GM19025 (cell line): ENCODE measurements around the gene CCT2.
"Not testable (repeated sequence)": the region's sequence is repeated elsewhere in the genome, so short reads cannot be mapped to it uniquely, and the experiment has no call there.

ENCODE experiments used
- ATAC-seq: cut with Tn5 transposase; IDR thresholded peaks from one replicate; pipeline ENCODE4 v1.9.1; 2021; ENCODE audit warnings: mild to moderate bottlenecking, low read depth, moderate library complexity; ENCODE audit not compliant: unreplicated experiment

CCT2 gene

DNA sequence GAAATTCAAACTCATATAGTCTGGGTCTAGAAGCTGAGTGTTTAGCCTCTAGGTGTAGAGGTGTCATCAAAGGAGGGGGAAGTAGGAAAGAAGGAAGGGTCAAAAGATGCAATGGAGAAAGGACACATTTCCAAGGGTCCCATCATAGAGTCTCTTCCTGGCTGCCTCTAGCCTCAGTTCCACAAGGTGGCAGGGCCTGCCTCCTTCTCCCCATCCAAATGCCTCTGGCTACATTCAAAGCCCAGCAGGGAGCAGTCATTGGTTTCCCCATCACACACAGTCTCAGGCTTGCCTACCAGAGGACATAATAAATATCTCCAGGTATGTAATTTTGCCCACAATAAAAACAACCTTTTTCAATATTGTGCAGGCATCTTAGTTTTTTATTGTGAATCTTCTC, 2.1 kb upstream of the CCT2 start:
- ATAC-seq: no peak

DNA sequence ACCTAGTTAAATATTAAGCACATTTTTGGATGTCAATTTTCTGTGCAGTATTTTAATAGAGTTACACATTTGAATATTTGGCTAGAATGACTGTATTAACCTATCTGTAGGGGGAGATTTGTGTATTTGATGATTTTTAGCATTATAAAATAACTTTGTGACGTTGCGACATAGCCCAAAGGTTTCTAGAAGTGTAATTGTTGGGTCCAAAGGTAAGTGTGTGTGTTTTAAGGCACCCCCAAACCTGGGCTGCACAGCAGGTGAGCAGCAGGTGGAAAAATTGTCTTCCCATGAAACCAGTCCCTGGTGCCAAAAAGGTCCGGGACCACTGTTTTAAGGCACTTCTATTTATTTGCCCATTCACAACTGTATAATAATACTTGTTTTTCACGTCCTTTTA, 3.3 kb downstream of the CCT2 start:
- no peak for ATAC-seq

DNA sequence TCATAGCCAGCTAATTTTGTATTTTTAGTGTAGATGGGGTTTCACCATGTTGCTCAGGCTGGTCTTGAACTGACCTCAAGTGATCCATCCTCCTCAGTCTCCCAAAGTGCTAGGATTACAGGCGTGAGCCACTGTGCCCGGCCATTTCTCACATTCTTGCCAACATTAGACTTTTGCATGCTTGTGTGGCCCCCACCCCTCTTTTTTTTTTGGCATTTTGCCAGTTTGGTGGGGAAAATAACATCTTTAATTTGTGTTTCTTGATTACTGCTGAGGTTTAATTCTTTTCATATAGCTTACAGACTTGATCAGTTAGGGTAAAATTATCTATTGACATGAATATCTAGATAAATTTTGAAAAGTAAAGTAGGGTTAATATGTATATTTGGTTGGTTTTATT, 3.8 kb downstream of the CCT2 start:
- no peak for ATAC-seq

DNA sequence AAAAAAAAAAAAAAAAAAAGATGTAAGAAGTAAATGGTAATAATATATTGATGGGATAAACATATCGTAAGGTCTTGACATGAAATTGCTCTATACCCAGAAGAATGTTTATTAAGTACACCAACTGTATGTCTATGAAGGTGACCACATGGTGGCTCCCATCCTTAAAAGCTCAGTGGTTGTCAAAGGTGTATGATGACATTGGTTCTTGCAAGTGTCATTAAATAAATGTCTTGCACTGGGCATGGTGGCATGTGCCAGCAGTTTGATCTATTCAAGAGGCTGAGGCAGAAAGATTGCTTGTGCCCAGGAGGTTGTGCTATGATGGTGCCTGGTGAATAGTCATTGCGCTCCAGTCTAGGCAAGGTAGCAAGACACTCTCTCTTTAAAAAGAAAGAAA, 10.4 kb downstream of the CCT2 start:
- no peak for ATAC-seq

DNA sequence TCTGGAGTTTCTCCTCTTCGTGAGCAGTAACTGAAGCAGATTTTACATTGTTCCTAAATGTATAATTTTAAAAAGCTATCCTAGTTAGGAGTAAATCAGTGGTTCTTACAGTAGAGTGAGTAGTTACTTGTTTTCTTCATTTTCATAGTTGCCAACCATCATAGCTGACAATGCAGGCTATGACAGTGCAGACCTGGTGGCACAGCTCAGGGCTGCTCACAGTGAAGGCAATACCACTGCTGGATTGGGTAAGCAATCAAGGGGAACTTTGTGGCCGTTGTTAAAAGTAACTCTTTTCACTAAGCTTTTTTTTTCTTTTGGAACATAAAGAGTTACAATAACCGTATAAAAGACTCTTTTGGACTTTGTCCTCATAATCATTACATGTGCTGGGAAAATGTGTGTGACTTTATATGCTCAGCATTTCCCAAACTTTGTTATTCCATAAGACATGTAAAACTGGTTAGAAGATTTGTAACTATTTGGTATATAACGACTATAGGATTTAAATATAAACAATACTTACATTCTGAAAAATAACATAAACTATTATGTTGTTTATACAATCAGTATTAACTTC, 13.0 kb downstream of the CCT2 start:
- ATAC-seq: no peak

DNA sequence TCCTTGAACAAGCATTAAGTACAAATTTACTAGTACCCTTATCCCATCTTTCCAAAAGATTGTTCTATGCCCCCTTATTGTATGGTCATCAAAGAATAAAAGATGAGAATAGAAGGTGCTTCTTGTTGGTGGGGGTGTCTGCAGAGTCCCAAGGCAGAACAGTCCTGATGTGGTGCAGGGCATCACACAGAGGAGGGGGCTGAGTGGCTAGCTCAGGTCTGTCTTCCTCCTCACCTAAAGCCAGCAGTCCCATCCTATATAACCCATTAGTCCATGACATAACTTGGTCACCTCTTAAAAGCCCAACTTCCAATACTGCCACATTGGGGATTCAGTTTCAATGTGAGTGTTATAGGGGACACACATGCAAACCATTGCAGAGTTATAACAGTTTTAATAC, 15.5 kb downstream of the CCT2 start:
- ATAC-seq: no peak

DNA sequence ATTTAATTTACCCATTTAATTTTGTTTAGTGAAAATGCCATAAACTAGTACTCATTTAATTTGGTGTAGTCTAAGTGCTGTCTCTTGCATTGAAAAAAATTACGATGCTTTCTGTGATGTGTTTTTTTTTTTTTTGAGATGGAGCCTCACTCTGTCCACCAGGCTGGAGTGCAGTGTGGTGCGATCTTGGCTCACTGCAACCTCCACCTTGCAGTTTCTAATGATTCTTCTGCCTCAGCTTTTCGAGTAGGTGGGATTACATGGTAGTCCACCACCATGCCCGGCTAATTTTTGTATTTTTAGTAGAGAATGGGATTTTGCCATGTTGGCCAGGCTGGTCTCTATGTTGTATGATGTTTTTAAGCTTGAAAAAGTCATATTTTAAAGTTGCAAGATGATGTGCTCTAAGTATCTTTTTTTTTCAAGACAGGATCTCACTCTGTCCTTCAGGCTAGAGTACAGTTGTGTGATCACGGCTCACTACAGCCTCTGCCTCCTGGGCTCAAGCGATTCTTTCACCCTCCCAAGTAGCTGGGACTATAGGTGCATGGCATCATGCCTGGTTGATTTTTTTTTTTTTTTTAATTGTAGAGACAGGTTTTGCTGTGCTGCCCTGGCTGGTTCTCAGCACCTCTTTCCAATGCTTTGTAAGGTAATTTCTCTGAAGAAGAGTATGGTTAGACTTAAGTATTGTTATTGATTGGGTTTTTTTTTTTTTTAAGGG, 16.9 kb downstream of the CCT2 start:
- ATAC-seq: no peak

DNA sequence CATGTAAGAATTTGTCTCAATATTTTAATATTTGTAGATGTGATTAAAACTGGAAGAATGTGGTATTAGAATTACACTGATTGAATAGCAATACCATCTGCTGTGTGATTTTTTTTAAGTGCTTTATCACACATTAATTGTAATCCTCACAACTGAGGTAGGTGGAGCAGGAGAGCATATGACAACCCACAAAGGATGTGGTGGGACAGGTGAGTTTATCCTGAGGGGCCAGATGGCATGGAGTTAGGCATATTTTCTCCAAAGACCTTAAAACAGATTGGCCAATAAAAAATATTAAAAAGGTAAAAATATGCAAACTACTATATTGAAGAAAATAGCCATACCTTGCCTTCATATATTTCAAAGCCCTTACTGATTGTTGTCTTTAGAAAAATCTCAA, 17.7 kb downstream of the CCT2 start:
- no peak for ATAC-seq

DNA sequence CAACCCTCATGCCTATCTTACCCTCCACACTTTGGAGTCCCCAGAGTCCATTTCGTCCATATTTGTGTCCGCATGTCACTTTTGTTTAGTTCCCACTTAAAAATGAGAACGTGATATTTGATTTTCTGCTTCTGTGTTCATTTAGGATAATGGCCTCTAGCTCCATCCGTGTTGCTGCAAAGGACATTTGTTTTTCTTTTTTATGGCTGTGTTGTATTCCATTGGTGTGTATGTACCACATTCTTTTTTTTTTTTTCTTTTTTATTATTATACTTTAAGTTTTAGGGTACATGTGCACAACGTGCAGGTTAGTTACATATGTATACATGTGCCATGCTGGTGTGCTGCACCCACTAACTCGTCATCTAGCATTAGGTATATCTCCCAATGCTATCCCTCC, 18.3 kb downstream of the CCT2 start:
- ATAC-seq: not testable (repeated sequence)

DNA sequence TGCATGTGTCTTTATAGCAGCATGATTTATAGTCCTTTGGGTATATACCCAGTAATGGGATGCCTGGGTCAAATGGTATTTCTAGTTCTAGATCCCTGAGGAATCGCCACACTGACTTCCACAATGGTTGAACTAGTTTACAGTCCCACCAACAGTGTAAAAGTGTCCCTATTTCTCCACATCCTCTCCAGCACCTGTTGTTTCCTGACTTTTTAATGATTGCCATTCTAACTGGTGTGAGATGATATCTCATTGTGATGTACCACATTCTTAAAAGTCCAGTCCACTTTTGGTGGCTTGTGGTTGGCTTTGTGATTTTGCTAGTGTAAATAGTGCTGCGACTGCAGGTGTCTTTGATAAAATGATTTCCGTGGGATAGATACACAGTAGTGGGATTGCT, 19.0 kb downstream of the CCT2 start:
- not testable (repeated sequence) for ATAC-seq

DNA sequence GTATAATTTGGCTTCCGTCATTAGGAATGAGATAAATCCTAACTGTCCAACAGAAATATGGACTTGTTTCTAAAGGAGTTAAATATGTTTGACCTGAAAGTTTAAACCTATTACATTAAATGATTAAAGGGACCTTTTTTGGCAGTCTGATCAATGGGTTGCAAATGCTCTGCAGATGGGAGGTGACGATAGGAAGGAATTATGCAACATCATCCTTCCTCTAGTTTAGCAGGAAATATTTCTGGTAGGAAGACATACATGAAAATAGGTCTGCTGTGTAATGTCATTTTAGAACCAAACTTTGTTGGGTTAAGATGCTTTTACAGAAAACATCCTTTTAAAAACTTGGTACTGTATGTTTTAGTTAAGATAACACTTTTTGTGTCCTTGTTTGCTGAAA, 22.9 kb downstream of the CCT2 start:
- no peak for ATAC-seq

DNA sequence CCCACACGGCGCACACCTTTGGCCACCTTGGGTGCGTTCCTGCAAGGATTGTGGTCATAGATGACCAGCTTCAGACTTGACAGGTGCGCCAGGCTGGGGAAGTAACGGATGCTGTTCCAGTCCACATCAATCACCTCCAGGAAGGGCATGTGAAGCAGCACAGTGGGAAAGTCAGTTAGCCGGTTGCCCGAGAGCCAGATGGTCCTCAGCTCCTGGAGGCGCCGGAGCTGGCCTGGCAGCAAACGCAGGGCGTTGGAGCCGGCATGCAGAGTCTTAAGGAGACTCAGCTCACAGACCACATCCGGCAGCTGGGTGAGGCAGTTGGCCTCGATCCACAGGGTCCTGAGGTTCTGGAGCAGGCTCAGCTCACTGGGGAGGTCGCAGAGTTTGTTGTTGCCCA, 24.9 kb downstream of the CCT2 start:
- ATAC-seq: no peak

DNA sequence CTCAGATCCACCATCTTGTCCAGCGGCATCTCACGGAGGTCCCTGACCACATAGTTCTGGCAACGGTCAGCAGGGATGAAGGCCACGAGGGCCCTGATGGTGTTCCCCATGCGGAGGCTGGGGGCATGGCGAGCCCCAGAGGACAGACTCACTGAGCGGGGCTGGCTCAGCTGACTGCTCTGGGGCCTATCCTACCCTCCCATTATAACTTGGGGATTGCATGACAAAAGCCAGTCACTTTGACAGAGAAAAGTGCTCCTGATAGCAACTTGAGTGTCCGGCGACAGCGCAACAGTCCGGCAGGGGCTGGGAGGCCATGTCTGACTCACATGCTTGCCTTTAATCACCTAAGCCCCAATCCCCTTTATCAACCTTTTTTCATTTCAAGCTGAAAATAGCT, 25.5 kb downstream of the CCT2 start, which contains the start of gene LRRC10:
Gene LRRC10, minus strand, starts transcription at position 179 of the 400 bp plus-strand sequence. Its CDS starts 69 bp downstream, at position 110.
- no peak for ATAC-seq

DNA sequence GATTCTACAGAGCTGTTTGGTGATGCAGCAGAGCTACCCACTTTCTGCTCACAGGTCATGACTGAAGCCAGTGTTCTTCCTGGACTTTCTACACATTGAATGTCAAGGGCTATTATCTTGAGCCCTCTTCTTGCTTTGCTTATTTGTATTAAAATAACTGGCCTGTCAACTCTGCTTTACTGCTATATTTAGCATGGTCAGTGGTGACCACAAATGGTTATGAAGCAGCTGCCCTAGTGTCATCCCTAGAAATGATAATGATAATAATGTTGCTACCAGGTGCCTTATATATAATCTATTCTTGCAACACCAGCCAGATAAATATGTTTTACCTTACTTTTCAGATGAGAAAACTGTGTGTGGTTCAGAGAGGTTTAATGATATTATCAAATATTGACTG, 28.1 kb downstream of the CCT2 start:
- ATAC-seq: no peak

DNA sequence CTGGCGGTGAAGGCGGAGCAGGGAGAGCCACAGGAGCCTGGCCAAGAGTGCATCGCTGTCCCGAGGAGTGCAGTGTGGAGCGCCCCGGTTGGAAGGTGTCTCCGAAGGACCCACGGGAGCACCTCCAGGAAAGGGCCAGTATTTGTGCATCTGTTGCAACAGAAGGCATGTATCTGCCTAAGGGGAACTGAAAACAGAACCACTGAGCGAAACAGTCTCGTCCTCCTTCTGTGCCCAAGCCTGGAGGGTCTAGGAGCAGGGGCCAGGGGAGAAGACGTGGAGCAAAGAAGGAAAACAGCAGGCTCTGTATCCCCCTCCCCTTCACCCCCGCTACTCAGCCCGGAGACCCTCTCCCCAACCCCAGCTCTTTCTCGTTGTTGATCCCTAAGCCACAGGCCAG, 30.8 kb downstream of the CCT2 start:
- ATAC-seq: no peak

DNA sequence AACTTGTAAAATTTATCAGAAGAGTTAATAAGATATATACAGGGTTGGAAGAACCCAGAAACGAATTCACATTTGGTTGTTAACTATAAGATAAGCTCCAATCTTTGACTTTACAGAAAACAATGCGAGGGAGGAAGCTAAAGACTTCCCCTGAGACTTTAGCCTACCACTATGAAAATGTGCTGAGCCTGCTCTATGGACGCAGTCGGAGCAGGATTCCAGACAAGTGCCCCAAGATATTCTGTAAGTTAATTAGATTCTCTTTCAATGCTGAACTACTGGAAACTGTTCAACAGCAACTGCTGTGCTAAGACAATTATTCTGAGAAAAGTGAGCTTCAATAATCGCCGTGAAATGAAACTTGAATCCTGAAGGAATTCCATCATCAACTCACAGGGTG, 33.8 kb downstream of the CCT2 start:
- no peak for ATAC-seq

DNA sequence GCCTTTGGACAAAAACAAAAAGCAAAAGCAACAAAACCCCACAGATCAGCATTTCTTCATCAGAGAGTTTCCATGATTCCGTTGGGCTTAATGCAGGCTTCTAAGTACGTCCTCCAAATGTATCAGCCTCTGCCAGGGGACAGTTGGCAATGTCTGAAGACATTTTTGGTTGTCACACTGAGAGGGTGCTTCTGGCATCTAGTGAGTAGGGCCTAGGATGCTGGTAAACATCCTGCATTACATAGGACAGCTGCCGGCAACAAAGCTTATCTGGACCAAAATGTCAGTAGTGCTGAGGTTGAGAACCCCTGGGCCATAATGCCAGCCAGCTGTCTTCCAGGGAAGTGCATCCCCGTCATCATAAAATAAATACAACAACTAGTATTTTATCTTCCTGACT, 34.8 kb downstream of the CCT2 start:
- ATAC-seq: no peak

DNA sequence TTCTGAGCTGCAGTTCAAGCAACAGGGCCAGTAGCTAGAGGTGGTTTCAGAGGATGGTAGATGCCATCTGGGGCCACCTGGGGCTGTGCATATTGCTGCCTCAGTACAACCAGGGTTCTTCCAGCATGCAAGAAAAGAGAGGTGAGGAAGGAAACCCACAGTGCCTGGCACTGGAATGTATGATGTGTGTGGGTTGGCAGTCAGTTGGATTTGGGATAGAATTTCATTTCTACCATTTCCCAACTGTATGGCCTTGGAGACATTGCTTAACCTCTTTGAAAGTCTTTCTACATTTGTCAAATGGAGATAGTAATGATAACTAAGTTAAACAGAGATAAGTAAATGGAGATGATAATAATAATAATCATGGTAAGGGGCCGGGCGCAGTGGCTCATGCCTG, 35.7 kb downstream of the CCT2 start:
- no peak for ATAC-seq

DNA sequence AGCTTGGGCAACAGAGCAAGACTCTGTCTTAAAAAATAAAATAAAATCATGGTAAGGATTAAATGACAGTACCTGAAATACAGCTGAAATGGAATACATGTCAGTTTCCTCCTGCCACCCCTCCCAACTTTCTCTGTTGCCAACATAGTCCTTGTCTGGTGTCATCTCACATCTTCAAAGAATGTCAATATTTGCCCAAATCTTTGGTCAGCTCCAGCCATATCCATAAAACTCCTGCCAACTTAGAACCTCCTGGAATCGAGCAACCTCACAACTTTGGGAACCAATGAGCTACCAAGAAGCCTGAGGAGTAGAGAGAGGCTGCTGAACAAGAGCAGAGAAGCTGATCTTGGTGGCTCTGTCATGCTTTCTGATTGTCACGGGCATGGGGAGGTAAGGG, 36.3 kb downstream of the CCT2 start:
- no peak for ATAC-seq

DNA sequence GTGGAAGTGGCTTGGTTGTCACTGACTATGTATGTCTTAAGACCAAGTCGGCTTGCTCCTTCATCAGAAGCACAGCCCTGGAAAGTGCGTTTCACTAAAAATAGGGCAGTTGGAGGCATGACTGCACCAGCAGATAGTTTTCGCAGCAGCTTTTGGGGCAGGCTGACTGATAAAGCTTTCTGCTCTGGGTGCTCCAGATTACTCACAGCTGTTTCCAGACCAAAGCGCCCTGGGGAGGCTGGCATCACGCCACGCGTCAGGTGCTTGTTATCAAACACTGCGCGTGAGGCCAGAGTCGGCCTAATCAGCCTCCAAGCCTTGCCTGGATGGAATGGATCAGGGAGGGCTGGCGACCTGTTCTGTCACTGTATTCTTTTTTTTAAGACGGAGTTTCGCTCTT, 38.7 kb downstream of the CCT2 start:
- no peak for ATAC-seq

DNA sequence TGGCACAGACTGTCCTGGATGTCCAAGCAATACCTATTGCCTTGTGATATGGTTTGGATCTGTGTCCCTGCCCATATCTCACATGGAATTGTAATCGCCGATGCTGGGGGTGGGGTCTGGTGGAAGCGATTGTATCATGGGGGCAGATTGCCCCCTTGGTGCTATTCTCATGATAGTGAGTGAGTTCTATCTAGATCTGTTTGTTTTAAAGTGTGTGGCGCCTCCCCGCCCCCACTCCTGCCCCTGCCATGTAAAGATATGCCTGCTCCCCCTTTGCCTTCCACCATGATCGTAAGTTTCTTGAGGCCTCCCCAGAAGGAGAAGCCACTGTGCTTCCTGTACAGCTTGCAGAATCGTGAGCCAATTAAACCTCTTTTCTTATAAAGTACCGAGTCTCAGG, 42.2 kb downstream of the CCT2 start:
- no peak for ATAC-seq

DNA sequence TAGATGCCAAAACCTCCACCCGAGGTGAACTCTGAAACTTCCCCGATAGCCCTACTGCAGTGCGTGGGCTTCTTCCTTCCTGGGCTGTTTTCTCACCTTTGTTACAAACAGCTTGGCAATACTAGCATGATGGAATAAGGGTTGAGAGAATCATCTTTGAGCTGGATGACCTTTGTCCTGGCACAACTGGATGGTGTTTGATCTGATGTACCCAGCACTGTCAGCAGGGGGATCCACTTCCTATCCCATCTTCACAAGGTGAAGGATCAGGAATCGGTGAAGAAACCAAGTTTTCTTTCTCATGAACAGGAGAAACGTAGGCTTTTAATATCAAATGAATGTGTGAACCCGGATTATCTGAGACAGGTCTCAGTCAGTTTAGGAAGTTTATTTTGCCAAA, 44.9 kb downstream of the CCT2 start:
- ATAC-seq: no peak

DNA sequence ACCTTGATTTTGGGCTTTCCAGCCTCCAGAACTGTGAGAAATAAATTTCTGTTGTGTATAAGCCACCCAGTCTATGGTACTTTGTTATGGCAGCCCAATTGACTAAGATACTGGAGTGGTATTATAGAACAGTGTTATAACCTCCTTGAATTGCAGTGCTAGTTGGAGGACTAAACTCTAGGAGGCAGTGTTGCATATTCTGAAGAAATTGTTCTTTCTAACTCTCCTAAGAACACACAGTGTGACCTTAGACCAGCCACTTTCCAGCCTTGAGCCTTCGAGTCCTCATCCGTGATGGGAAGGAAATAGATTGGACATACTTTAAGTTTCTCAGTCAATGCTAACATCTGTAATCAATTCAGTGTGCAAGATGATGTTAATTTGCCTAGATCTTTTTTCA, 47.8 kb downstream of the CCT2 start:
- no peak for ATAC-seq
